Body of pancreas (tissue), 4 donors: Measurements from ENCODE around the gene CTNNA2.

Experiments used
- POLR2A ChIP-seq, 3 donors: fragments of 450-650 bp; IDR thresholded peaks; one replicate each; pipeline ENCODE4 v1.6.1; 2016; ENCODE audit warnings: antibody characterized with exemption in 3 of 3, mild to moderate bottlenecking in 2 of 3
- TF ChIP-seq, protein P1 (sequence below), 7 experiments: fragments of 450-650 bp in 4 of 7; fragments of 200-600 bp in 3 of 7; sonication (generic) in 3 of 7; IDR thresholded peaks; one replicate each; pipeline ENCODE4 v1.5.1; 2016 to 2019; ENCODE audit warnings: antibody characterized with exemption in 7 of 7

- TF ChIP-seq, protein P1, sequence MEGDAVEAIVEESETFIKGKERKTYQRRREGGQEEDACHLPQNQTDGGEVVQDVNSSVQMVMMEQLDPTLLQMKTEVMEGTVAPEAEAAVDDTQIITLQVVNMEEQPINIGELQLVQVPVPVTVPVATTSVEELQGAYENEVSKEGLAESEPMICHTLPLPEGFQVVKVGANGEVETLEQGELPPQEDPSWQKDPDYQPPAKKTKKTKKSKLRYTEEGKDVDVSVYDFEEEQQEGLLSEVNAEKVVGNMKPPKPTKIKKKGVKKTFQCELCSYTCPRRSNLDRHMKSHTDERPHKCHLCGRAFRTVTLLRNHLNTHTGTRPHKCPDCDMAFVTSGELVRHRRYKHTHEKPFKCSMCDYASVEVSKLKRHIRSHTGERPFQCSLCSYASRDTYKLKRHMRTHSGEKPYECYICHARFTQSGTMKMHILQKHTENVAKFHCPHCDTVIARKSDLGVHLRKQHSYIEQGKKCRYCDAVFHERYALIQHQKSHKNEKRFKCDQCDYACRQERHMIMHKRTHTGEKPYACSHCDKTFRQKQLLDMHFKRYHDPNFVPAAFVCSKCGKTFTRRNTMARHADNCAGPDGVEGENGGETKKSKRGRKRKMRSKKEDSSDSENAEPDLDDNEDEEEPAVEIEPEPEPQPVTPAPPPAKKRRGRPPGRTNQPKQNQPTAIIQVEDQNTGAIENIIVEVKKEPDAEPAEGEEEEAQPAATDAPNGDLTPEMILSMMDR (IDR thresholded peaks at IDR 0.05) = no peak
- TF ChIP-seq POLR2A (IDR thresholded peaks at IDR 0.05) = no peak
Measured at GRCh38 chr2:80128080-80128479, 615.2 kb downstream of the CTNNA2 start.
